HEK293 (cell line): ENCODE results near the gene CRTAC1.

Source experiments
- CTCF ChIA-PET: fragments of 350-600 bp; formaldehyde crosslinking; extraction: SDS; loops from one replicate; lab custom pipeline; 2021; ENCODE audit warnings: antibody characterized with exemption; lab: Yijun Ruan, JAX
- POLR2A ChIA-PET: fragments of 300-600 bp; formaldehyde crosslinking; extraction: SDS; loops from one replicate; lab custom pipeline; 2020; ENCODE audit warnings: antibody characterized with exemption, inconsistent platforms; lab: Yijun Ruan, JAX
- H3K27ac ChIP-seq: fragments of 200-500 bp; sonication (Bioruptor generic); 2 replicates; pipeline ENCODE4 v1.5.1; 2014; ENCODE audit warnings: low read depth, low read length, control low read depth, inconsistent platforms; ENCODE audit errors: extremely low read depth
- H3K36me3 ChIP-seq, 2 experiments: fragments of 200-500 bp in 1 of 2; sonication (Bioruptor generic) in 1 of 2; 1 replicate in 1 of 2; 2 replicates in 1 of 2; pipeline ENCODE4 v1.5.1; 2014 to 2017; ENCODE audit warnings: inconsistent platforms in 2 of 2, low read length in 2 of 2; ENCODE audit not compliant: control insufficient read depth in 2 of 2, insufficient read depth in 1 of 2
- H3K4me1 ChIP-seq: fragments of 200-500 bp; sonication (Bioruptor generic); 2 replicates; pipeline ENCODE4 v1.5.1; 2014; ENCODE audit warnings: mild to moderate bottlenecking, low read length, inconsistent platforms; ENCODE audit not compliant: control insufficient read depth, insufficient read depth
- H3K4me3 ChIP-seq: 2 replicates; pipeline ENCODE4 v1.5.1; 2011; ENCODE audit warnings: low read depth, mild to moderate bottlenecking, control low read depth, low read length, moderate library complexity
- H3K9me3 ChIP-seq: fragments of 200-500 bp; sonication (Bioruptor generic); 2 replicates; pipeline ENCODE4 v1.5.1; 2014; ENCODE audit warnings: low read depth, low read length, inconsistent platforms; ENCODE audit not compliant: control insufficient read depth, insufficient read depth
- GFI1B ChIP-seq: fragments of 450-650 bp; formaldehyde crosslinking; IDR thresholded peaks from 2 replicates; pipeline ENCODE4 v1.5.1; 2016; ENCODE audit warnings: missing biosample characterization, missing genetic modification characterization
- GLI2 ChIP-seq: fragments of 450-650 bp; formaldehyde crosslinking; IDR thresholded peaks from 2 replicates; pipeline ENCODE4; 2017; ENCODE audit warnings: missing biosample characterization, missing genetic modification characterization, low read depth, borderline replicate concordance
- PRDM1 ChIP-seq: fragments of 450-650 bp; formaldehyde crosslinking; IDR thresholded peaks from 2 replicates; pipeline ENCODE4; 2016; ENCODE audit warnings: missing biosample characterization, missing genetic modification characterization
- ZIC2 ChIP-seq: fragments of 450-650 bp; formaldehyde crosslinking; IDR thresholded peaks from 2 replicates; pipeline ENCODE4 v1.5.1; 2016; ENCODE audit warnings: missing biosample characterization, missing genetic modification characterization
- ZNF169 ChIP-seq: fragments of 450-650 bp; formaldehyde crosslinking; IDR thresholded peaks from 2 replicates; pipeline ENCODE4 v1.5.1; 2016; ENCODE audit warnings: missing biosample characterization, missing genetic modification characterization
- ZNF18 ChIP-seq: fragments of 450-650 bp; formaldehyde crosslinking; IDR thresholded peaks from 2 replicates; pipeline ENCODE4 v1.5.1; 2016; ENCODE audit warnings: missing biosample characterization, missing genetic modification characterization
- ZNF23 ChIP-seq: fragments of 450-650 bp; formaldehyde crosslinking; IDR thresholded peaks from 2 replicates; pipeline ENCODE4 v1.5.1; 2016; ENCODE audit warnings: missing biosample characterization, missing genetic modification characterization, borderline replicate concordance
- ZNF501 ChIP-seq: fragments of 450-650 bp; formaldehyde crosslinking; IDR thresholded peaks from 2 replicates; pipeline ENCODE4 v1.5.1; 2016; ENCODE audit warnings: missing biosample characterization, missing genetic modification characterization
- ZNF623 ChIP-seq: fragments of 450-650 bp; formaldehyde crosslinking; IDR thresholded peaks from 2 replicates; pipeline ENCODE4 v1.5.1; 2016; ENCODE audit warnings: missing biosample characterization, missing genetic modification characterization
- ZNF768 ChIP-seq: fragments of 450-650 bp; formaldehyde crosslinking; IDR thresholded peaks from 2 replicates; pipeline ENCODE4 v1.5.1; 2018; ENCODE audit warnings: missing biosample characterization, mild to moderate bottlenecking, missing genetic modification characterization
- ZSCAN4 ChIP-seq: fragments of 450-650 bp; formaldehyde crosslinking; IDR thresholded peaks from 2 replicates; pipeline ENCODE4 v1.5.1; 2017; ENCODE audit warnings: missing biosample characterization, missing genetic modification characterization
- TF ChIP-seq, protein P1 (sequence below): fragments of 450-650 bp; IDR thresholded peaks from 2 replicates; pipeline ENCODE4 v1.5.1; 2018; ENCODE audit warnings: missing biosample characterization, missing genetic modification characterization
- TF ChIP-seq, protein P2 (sequence below): fragments of 450-650 bp; formaldehyde crosslinking; IDR thresholded peaks from 2 replicates; pipeline ENCODE4 v1.5.1; 2016; ENCODE audit warnings: missing biosample characterization, missing genetic modification characterization

Gene CRTAC1

DNA sequence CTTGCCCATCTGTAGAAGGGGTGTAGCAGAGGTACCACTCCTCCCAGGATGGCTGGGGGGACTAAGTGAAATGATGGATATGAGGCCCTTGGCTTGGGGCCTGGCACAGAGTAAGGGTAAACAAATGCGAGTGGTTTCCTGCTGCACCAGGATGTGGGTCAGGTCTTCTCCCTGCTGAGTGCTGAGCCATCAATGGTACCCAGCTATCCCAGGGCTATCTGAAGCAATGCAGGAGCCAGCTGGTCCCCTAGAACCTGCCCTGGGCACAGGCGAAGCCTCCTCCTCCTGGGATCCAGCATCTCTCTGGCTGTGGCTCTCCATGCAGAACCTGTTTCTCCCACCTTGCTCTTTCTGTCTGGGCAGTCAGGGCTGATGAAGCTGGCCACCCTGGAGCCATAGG is 201.7 kb downstream of the CRTAC1 start:
- H3K4me1 ChIP-seq = no peaks in the 10 kb centered on the region
- H3K27ac ChIP-seq = no peak overlapping the region
- H3K36me3 ChIP-seq = no peaks in the 10 kb centered on the region
- CTCF ChIA-PET = interaction anchor here (1.2 kb wide), 1 partner anchor 37 kb away, joined by 3 read pairs; no protein-coding TSS in a partner anchor
- no peaks in the 10 kb centered on the region for H3K9me3 ChIP-seq
- no peak overlapping the region for H3K4me3 ChIP-seq
- POLR2A ChIA-PET = no interaction called here
- no peak for TF ChIP-seq ZNF23 (tag by site-specific recombination)

DNA sequence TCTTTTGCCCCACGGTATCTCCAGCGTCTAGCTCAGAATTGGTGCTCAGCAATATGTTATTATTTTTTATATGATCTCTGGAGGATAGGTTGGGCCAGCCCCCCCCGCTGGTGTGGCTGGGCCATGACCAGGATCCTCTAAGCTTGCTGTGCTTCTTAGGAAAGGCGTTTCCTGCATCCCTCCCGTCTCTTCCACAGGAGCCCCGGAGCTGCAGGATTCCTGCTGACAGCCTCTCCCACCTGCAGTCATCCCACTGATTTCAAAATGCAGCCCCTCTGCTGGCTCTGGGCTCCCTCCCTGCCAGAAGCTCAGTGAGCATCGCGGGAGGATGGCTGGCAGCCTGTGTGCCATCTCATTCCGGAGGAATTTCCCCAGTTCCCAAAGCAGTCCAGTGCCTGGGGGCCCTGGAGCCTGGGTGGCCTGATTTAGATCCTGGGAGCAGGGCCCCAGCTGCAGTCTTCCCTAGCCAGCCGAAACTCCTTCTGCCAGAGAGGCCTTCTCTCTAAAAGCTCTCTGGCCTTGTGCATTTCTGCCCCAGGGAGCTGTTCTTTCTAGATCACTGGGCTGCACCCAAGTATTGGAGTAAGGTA is 202.6 kb downstream of the CRTAC1 start:
- POLR2A ChIA-PET = no interaction called here
- Histone ChIP-seq H3K27ac (no peak overlapping the region), H3K9me3 (no peaks in the 10 kb centered on the region), H3K4me3 (no peak overlapping the region), H3K4me1 (no peaks in the 10 kb centered on the region), H3K36me3 (no peaks in the 10 kb centered on the region)
- TF ChIP-seq ZIC2 (tag by site-specific recombination) (peak; percentile 93), ZSCAN4 (tag by site-specific recombination) (no peak)
- CTCF ChIA-PET = interaction anchor here (0.5 to 1.3 kb wide), 5 partner anchors 36 to 119 kb away, joined by 3 to 4 read pairs (median 4); no protein-coding TSS in a partner anchor

- no peaks in the 10 kb centered on the region for H3K9me3 ChIP-seq
- POLR2A ChIA-PET = no interaction called here
- H3K27ac ChIP-seq = no peak overlapping the region
- H3K36me3 ChIP-seq = no peaks in the 10 kb centered on the region
- TF ChIP-seq ZNF169 (tag by site-specific recombination) = no peak
- peak; percentile 96 for TF ChIP-seq ZNF623 (tag by site-specific recombination)
- H3K4me1 ChIP-seq = no peaks in the 10 kb centered on the region
- CTCF ChIA-PET = interaction anchor here (0.5 to 1.3 kb wide), 5 partner anchors 35 to 96 kb away, joined by 3 to 4 read pairs (median 3); no protein-coding TSS in a partner anchor
- no peak overlapping the region for H3K4me3 ChIP-seq
These were observed 203.5 kb downstream of the CRTAC1 start for GRCh38 chr10:97826892-97827291.

DNA sequence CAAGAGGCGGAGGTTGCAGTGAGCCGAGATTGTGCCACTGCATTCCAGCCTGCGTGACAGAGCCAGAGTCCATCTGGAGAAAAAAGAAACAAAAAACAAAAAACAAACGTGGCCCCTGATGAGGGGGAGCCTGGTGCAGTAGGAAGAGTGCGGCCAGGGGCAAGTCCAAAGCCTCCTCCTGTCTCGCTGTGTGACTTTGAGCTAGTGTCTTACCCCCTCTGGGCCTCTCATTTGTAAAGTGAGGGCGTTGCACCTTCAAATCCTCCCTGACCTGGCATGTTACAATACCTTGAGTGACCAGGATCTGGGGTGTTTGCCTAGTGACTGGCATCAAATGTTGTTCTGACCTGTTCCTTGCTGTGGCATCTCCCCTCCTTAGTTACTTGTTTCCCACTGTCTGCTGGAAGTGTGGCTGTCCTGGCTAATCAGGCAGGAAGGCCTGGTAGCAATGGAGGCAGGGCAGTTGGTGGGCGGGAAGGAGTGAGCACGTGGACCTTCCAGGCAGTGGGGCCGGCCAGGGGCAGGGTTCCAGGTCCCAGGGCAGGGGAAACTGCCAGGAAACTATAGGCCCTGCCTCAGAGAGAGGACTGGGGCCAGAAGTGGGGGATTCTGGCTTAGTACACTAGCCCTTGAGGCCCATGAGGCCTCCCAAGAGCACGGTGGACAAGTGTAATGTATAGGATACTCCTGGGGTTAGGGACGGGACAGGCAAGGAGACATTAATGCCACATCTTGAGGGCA is 205.2 kb downstream of the CRTAC1 start:
- ChIA-PET POLR2A (no interaction called here), CTCF (no interaction called here)
- no peaks in the 10 kb centered on the region for H3K9me3 ChIP-seq
- peak; percentile 65; the same call in 1 of the 2 replicates for TF ChIP-seq ZNF768 (tag by site-specific recombination)
- TF ChIP-seq, protein P1, sequence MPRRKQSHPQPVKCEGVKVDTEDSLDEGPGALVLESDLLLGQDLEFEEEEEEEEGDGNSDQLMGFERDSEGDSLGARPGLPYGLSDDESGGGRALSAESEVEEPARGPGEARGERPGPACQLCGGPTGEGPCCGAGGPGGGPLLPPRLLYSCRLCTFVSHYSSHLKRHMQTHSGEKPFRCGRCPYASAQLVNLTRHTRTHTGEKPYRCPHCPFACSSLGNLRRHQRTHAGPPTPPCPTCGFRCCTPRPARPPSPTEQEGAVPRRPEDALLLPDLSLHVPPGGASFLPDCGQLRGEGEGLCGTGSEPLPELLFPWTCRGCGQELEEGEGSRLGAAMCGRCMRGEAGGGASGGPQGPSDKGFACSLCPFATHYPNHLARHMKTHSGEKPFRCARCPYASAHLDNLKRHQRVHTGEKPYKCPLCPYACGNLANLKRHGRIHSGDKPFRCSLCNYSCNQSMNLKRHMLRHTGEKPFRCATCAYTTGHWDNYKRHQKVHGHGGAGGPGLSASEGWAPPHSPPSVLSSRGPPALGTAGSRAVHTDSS (tag by site-specific recombination) = no peak
- no peak overlapping the region for H3K27ac ChIP-seq
- H3K4me1 ChIP-seq = no peaks in the 10 kb centered on the region
- no peak overlapping the region for H3K4me3 ChIP-seq
- no peaks in the 10 kb centered on the region for H3K36me3 ChIP-seq

DNA sequence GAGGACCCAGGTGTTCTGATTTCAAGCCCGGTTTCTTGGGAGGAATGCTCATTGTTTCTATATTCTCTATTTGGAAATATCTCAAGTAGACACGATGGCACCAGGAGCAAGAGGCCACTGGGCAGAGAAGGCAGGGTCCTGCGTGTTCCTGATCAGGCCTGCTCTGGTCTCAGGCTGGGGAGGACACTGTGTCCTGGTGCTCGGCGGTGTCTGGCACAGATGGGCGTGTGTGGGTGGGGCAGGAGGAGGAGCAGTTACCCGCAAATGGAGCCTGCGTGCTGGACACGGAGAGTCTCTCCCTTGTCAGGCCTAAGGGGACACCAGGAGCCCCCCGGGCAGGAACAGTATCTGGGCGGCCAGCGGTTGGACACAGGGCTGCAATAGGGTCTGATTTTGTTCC is 206.7 kb downstream of the CRTAC1 start:
- ChIA-PET CTCF (no interaction called here), POLR2A (no interaction called here)
- H3K4me3 ChIP-seq = no peak overlapping the region
- no peaks in the 10 kb centered on the region for H3K36me3 ChIP-seq
- H3K4me1 ChIP-seq = no peaks in the 10 kb centered on the region
- no peak overlapping the region for H3K27ac ChIP-seq
- TF ChIP-seq, protein P2, sequence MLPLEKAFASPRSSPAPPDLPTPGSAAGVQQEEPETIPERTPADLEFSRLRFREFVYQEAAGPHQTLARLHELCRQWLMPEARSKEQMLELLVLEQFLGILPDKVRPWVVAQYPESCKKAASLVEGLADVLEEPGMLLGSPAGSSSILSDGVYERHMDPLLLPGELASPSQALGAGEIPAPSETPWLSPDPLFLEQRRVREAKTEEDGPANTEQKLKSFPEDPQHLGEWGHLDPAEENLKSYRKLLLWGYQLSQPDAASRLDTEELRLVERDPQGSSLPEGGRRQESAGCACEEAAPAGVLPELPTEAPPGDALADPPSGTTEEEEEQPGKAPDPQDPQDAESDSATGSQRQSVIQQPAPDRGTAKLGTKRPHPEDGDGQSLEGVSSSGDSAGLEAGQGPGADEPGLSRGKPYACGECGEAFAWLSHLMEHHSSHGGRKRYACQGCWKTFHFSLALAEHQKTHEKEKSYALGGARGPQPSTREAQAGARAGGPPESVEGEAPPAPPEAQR = no peak
- TF ChIP-seq GFI1B = no peak
- no peak for TF ChIP-seq GLI2
- TF ChIP-seq ZNF18 (tag by site-specific recombination) = no peak
- no peak for TF ChIP-seq ZNF501
- no peak for TF ChIP-seq PRDM1 (tag by site-specific recombination)
- no peak for TF ChIP-seq ZSCAN4 (tag by site-specific recombination)
- no peaks in the 10 kb centered on the region for H3K9me3 ChIP-seq
